IMR-90 (cell line): ENCODE results near the gene CSE1L. TPM values are rescaled to one million over a fixed set of nuclear protein-coding genes. Genes with fewer than 3 reads are reported as not detected.

Experiments used
- ATAC-seq: fragments of 200-7000 bp; cut with Tn5 transposase; 2 replicates; pipeline ENCODE4 v1.9.1; 2020; ENCODE audit warnings: low read depth, mild to moderate bottlenecking, moderate library complexity
- BruUV-seq: library from RNA; stranded (reverse); fragments of 400-500 nt; replicated peaks from 2 replicates; lab custom pipeline; 2021; lab: Mats Ljungman, UMichigan
- CTCF ChIA-PET: fragments of 300-600 bp; formaldehyde crosslinking; extraction: SDS; loops from one replicate; lab custom pipeline; 2021; ENCODE audit warnings: antibody characterized with exemption; lab: Yijun Ruan, JAX
- POLR2A ChIA-PET: fragments of 300-600 bp; sonication (Branson Sonifier 250); formaldehyde crosslinking; loops from one replicate; lab custom pipeline; 2022; ENCODE audit warnings: antibody characterized with exemption; ENCODE audit not compliant: unreplicated experiment; lab: Charles Lee
- DNase-seq: peaks from one replicate; pipeline ENCODE4 v3.0.0; 2013
- H2AFZ ChIP-seq: replicated peaks from 2 replicates; pipeline ENCODE3; 2013; ENCODE audit warnings: low read length, mild to moderate bottlenecking; ENCODE audit not compliant: poor library complexity
- H2AK5ac ChIP-seq: 2 replicates; pipeline ENCODE4 v1.6.1; 2013; ENCODE audit warnings: low read depth, low read length, inconsistent platforms
- H2AK9ac ChIP-seq: replicated peaks from 2 replicates; pipeline ENCODE3; 2013; ENCODE audit warnings: mild to moderate bottlenecking, low read depth, low read length, moderate library complexity; ENCODE audit not compliant: poor library complexity
- H2BK120ac ChIP-seq: 2 replicates; pipeline ENCODE4 v1.6.1; 2013; ENCODE audit warnings: low read depth, low read length, inconsistent platforms
- H2BK15ac ChIP-seq: 3 replicates; pipeline ENCODE4 v1.6.1; 2013; ENCODE audit warnings: low read depth, low read length, inconsistent platforms
- H2BK20ac ChIP-seq: 2 replicates; pipeline ENCODE4 v1.6.1; 2013; ENCODE audit warnings: low read depth, mild to moderate bottlenecking, inconsistent platforms, low read length, moderate library complexity
- H2BK5ac ChIP-seq: 2 replicates; pipeline ENCODE4 v1.6.1; 2013; ENCODE audit warnings: mild to moderate bottlenecking, low read depth, low read length, inconsistent platforms; ENCODE audit not compliant: poor library complexity, severe bottlenecking
- H3K14ac ChIP-seq: replicated peaks from 2 replicates; pipeline ENCODE4 v1.6.1; 2013; ENCODE audit warnings: low read depth, low read length, inconsistent platforms
- H3K18ac ChIP-seq: 2 replicates; pipeline ENCODE4 v1.6.1; 2013; ENCODE audit warnings: low read depth, low read length, control low read depth
- H3K23ac ChIP-seq: 2 replicates; pipeline ENCODE4 v1.6.1; 2013; ENCODE audit warnings: low read depth, low read length, inconsistent platforms
- H3K27ac ChIP-seq: 2 replicates; pipeline ENCODE4 v1.5.1; 2013; ENCODE audit warnings: mild to moderate bottlenecking, control low read depth, low read length; ENCODE audit not compliant: insufficient read depth
- H3K27me3 ChIP-seq: 2 replicates; pipeline ENCODE4 v1.6.1; 2013; ENCODE audit warnings: low read length; ENCODE audit not compliant: control insufficient read depth, insufficient read depth
- H3K36me3 ChIP-seq: 2 replicates; pipeline ENCODE4 v1.6.1; 2013; ENCODE audit warnings: low read length, mixed read lengths; ENCODE audit not compliant: control insufficient read depth, insufficient read depth
- H3K4ac ChIP-seq: 2 replicates; pipeline ENCODE4 v1.6.1; 2013; ENCODE audit warnings: low read depth, low read length, inconsistent platforms
- H3K4me1 ChIP-seq: 2 replicates; pipeline ENCODE4 v1.6.1; 2013; ENCODE audit warnings: low read length, mixed read lengths; ENCODE audit not compliant: control insufficient read depth, insufficient read depth
- H3K4me2 ChIP-seq: 2 replicates; pipeline ENCODE4 v1.6.1; 2013; ENCODE audit warnings: low read depth, mild to moderate bottlenecking, control low read depth, low read length, moderate library complexity
- H3K4me3 ChIP-seq: 2 replicates; pipeline ENCODE4 v1.5.1; 2013; ENCODE audit warnings: low read depth, mild to moderate bottlenecking, control low read depth, low read length, moderate library complexity; ENCODE audit not compliant: insufficient read depth
- H3K56ac ChIP-seq: 2 replicates; pipeline ENCODE4 v1.6.1; 2013; ENCODE audit warnings: low read length, inconsistent platforms; ENCODE audit not compliant: insufficient read depth; ENCODE audit errors: extremely low read depth
- H3K79me1 ChIP-seq, 2 experiments: 2 replicates each; pipeline ENCODE4 v1.6.1; 2013; ENCODE audit warnings: low read length in 2 of 2, inconsistent platforms in 1 of 2, low read depth in 1 of 2
- H3K9ac ChIP-seq: 2 replicates; pipeline ENCODE4 v1.6.1; 2013; ENCODE audit warnings: low read depth, low read length, control low read depth
- H3K9me1 ChIP-seq: 2 replicates; pipeline ENCODE4 v1.6.1; 2013; ENCODE audit warnings: low read length, inconsistent platforms; ENCODE audit not compliant: insufficient read depth
- H3K9me3 ChIP-seq: 2 replicates; pipeline ENCODE4 v1.6.1; 2013; ENCODE audit warnings: low read length; ENCODE audit not compliant: control insufficient read depth, insufficient read depth
- H4K20me1 ChIP-seq: 2 replicates; pipeline ENCODE4 v1.6.1; 2013; ENCODE audit warnings: low read length, inconsistent platforms; ENCODE audit not compliant: insufficient read depth
- H4K5ac ChIP-seq: 2 replicates; pipeline ENCODE4 v1.6.1; 2013; ENCODE audit warnings: mild to moderate bottlenecking, low read depth, low read length, control low read depth
- H4K8ac ChIP-seq, 2 experiments: 2 replicates each; pipeline ENCODE4 v1.6.1; 2013; ENCODE audit warnings: low read depth in 2 of 2, low read length in 2 of 2, control low read depth in 1 of 2, inconsistent platforms in 1 of 2
- H4K91ac ChIP-seq: 2 replicates; pipeline ENCODE4 v1.6.1; 2013; ENCODE audit warnings: low read depth, low read length, inconsistent platforms; ENCODE audit not compliant: insufficient read depth
- BHLHE40 ChIP-seq: fragments of 150-350 bp; IDR thresholded peaks from 2 replicates; pipeline ENCODE4 v1.6.1; 2016; ENCODE audit warnings: mild to moderate bottlenecking, low read depth, low read length
- CEBPB ChIP-seq: IDR thresholded peaks from 2 replicates; pipeline ENCODE4 v1.6.1; 2012; ENCODE audit warnings: low read depth, low read length, improper control_type of control experiment
- CHD1 ChIP-seq: IDR thresholded peaks from 2 replicates; pipeline ENCODE4 v1.6.1; 2012; ENCODE audit warnings: low read depth, low read length, improper control_type of control experiment
- CTCF ChIP-seq: conservative IDR thresholded peaks from 2 replicates; pipeline ENCODE4 v1.5.1; 2012; ENCODE audit warnings: mild to moderate bottlenecking, low read depth, low read length, improper control_type of control experiment
- NFE2L2 ChIP-seq: fragments of 150-350 bp; IDR thresholded peaks from 2 replicates; pipeline ENCODE4 v1.6.1; 2016; ENCODE audit warnings: low read depth, mild to moderate bottlenecking, low read length
- POLR2A ChIP-seq: IDR thresholded peaks from 2 replicates; pipeline ENCODE4 v1.6.1; 2012; ENCODE audit warnings: mild to moderate bottlenecking, low read depth, low read length
- RCOR1 ChIP-seq: IDR thresholded peaks from 2 replicates; pipeline ENCODE4 v1.6.1; 2012; ENCODE audit warnings: mild to moderate bottlenecking, low read length, improper control_type of control experiment; ENCODE audit not compliant: insufficient replicate concordance
- WGBS, 2 experiments: methylation state at CpG; one replicate each; pipeline versions ENCODE4 v1.1.5 to v1.1.7; 2013; ENCODE audit warnings: missing lambda C conversion rate in 2 of 2; ENCODE audit not compliant: insufficient read length in 1 of 2; ENCODE audit errors: extremely low coverage in 2 of 2; 5-methylcytosine and 5-hydroxymethylcytosine counted together
- dilution Hi-C: fragments of 300-500 bp; cut with HindIII; formaldehyde crosslinking; loops from one replicate; pipeline ENCODE4 v1.14.3; 2018; ENCODE audit warnings: low sequenced_read_pairs; ENCODE audit not compliant: unreplicated experiment
- in situ Hi-C: fragments of 300-500 bp; cut with MboI; formaldehyde crosslinking; loops from 3 replicates; pipeline ENCODE4 v1.14.3; 2019; ENCODE audit warnings: low sequenced_read_pairs, inconsistent platforms, mixed read lengths
- intact Hi-C: fragments of 100-400 bp; cut with micrococcal nuclease; formaldehyde crosslinking; loops from 2 replicates; pipeline ENCODE4 v1.10.0; 2022
- polyA plus RNA-seq, 3 experiments: library from polyadenylated mRNA; depleted of rRNA; stranded (reverse); fragments of >200 nt; gene quantifications; 2 replicates each; pipeline ENCODE4 v1.2.3, GENCODE V29; 2012; ENCODE audit warnings: low replicate concordance in 1 of 3
- total RNA-seq: library from RNA; depleted of rRNA; stranded (reverse); fragments of >200 nt; gene quantifications from 2 replicates; pipeline ENCODE4 v1.2.3, GENCODE V29; 2012

CSE1L gene
- total and polyA plus RNA-seq, 2 of the 4 experiments (the other 2 are of a cell fraction): 34.3 to 81.7 TPM

GRCh38 chr20:49034070-49034732, 11.9 kb upstream of the CSE1L start:
- H3K4me2 ChIP-seq: no peak overlapping the region
- no peak overlapping the region for H3K18ac ChIP-seq
- in situ Hi-C loops (no loop called here), dilution Hi-C loops (no loop called here), intact Hi-C loops (no loop called here)
- no peak overlapping the region for H2AFZ ChIP-seq
- H3K56ac ChIP-seq: no peak overlapping the region
- ChIA-PET CTCF (no interaction called here), POLR2A (no interaction called here)
- H3K79me1 ChIP-seq: no peaks in the 10 kb centered on the region; a peak in 1 of 4 replicates
- BruUV-seq: no TSS peak
- H4K20me1 ChIP-seq: no peaks in the 10 kb centered on the region; the same call in 1 of the 2 replicates
- TF ChIP-seq NFE2L2: no peak
- TF ChIP-seq CHD1: no peak
- TF ChIP-seq RCOR1: no peak
- no peak for TF ChIP-seq BHLHE40
- TF ChIP-seq POLR2A: no peak
- no peak for TF ChIP-seq CEBPB
- TF ChIP-seq CTCF: no peak
- no peak overlapping the region for H2BK15ac ChIP-seq
- no peak for DNase-seq
- H3K4me3 ChIP-seq: no peak overlapping the region
- no peak overlapping the region for H2BK20ac ChIP-seq
- H2AK9ac ChIP-seq: no peak overlapping the region
- no peak for ATAC-seq
- H2AK5ac ChIP-seq: no peak overlapping the region
- 100% methylated on average over 1 of the region's 7 CpGs; no CpG with 5 or more reads in 1 of the 2 experiments for WGBS, 2 experiments
- no peak overlapping the region for H4K91ac ChIP-seq
- H3K27ac ChIP-seq: no peak overlapping the region
- H3K14ac ChIP-seq: no peak overlapping the region
- no peaks in the 10 kb centered on the region for H3K9me3 ChIP-seq
- peaks cover 17% of the 10 kb centered on the region for H3K36me3 ChIP-seq
- no peaks in the 10 kb centered on the region for H3K27me3 ChIP-seq
- H3K9me1 ChIP-seq: no peaks in the 10 kb centered on the region; the same call in 1 of the 2 replicates
- no peak overlapping the region for H3K9ac ChIP-seq
- no peak overlapping the region for H3K4ac ChIP-seq
- no peaks in the 10 kb centered on the region for H3K4me1 ChIP-seq
- no peak overlapping the region for H2BK5ac ChIP-seq
- H4K5ac ChIP-seq: no peak overlapping the region
- H3K23ac ChIP-seq: no peak overlapping the region
- no peak overlapping the region for H2BK120ac ChIP-seq
- no peak overlapping the region for H4K8ac ChIP-seq
